Ramos (cell line): Measurements from ENCODE around the gene MINAR2.

ENCODE experiments used
- in situ Hi-C: fragments of 300-500 bp; cut with MboI; formaldehyde crosslinking; loops from one replicate; pipeline ENCODE4 v1.14.3; 2022; ENCODE audit warnings: low sequenced_read_pairs; ENCODE audit not compliant: unreplicated experiment

The MINAR2 gene, protein sequence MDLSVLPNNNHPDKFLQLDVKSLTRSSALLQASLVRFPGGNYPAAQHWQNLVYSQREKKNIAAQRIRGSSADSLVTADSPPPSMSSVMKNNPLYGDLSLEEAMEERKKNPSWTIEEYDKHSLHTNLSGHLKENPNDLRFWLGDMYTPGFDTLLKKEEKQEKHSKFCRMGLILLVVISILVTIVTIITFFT

DNA sequence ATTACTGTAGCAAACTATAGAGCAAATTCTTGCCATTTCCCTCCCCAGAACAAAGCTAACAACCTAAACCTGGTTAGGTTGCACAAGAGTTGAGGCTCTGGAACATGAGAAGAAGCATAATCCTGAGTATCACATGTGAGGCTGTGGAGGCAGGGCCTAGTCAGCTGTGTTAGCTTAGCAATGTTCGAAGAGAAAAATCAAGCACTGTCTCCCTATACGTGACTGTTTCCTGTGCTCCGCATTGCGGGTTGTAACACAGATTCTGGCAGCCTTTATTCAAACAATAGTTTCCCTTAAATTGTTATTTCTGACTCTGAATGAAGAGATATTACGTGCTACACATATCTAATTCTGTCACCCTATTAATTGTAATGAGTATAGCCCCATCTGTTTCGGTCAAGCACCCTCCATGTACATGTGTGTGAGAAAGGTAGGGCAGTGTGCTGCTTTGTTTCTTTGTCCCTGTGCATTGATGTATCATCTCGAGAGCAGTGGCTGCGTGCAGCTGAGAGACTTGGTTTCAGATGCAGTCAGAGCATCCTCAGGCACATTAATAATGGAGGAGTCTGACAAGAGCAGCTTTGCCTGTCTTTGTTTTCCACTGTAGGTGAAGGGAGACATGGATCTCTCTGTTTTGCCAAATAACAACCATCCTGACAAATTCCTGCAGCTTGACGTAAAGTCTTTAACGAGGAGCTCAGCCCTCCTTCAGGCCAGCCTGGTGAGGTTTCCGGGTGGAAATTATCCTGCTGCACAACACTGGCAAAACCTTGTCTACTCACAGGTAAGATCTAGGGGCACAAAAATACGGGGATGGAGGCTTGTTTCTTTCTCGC is at the start of gene MINAR2:
Gene MINAR2, plus strand, starts transcription at position 523 of the 836 bp plus-strand sequence. Its CDS starts 97 bp downstream, at position 620.
- in situ Hi-C loops = no loop called here

DNA sequence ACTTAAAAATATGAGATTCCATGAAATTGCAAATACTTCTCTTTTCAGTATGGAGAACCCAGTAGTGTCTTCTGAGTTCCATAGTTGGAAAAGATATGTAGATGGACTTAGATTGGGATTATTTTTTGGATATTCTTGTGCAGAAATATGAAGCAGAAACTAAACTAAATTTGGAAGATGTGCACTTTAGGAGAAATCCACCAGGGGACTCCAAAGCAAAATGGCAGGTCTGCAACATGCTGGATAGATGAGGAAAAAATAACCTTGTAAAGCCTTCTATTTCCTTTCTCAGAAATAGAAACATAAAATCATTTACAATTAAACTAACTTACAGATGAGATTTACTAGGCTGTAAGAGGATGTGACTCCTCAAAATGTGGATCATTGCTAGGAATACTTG is 49.2 kb upstream of the MINAR2 start:
- in situ Hi-C loops = no loop called here

DNA sequence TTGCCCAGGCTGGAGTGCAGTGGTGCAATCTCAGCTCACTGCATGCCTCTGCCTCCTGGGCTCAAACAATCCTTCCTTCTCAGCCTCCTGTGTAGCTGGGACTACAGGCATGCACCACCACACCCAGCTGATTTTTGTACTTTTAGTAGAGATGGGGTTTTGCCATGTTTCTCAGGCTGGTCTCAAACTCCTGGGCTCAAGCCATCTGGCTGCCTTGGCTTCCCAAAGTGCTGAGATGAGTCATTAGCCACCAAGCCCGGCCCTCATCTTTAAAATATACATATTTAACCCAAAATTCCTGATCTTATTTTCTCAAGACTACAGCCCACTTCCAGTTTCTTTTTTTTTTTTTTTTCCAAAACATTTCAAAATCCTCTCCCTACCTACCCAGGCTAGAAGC is 31.7 kb upstream of the MINAR2 start:
- in situ Hi-C loops = no loop called here

DNA sequence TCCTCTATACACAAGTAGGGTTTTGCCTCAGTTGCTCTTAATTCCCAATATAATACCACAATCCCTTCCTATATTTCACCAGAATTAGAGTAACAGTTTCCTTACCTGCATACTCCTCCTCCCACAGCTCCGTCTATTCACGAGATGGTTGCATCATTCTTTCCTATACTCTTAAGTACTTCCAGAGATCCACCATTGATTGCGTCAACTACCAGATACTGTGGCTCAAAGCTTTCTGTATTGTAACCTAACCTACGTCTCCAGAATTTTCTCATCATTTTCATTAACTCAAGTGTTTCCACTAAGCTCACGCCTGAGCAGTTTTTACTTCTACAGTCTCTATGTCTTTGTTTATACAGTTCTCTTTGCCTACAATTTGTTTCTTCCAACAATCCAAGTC is 31.2 kb upstream of the MINAR2 start:
- in situ Hi-C loops = no loop called here

DNA sequence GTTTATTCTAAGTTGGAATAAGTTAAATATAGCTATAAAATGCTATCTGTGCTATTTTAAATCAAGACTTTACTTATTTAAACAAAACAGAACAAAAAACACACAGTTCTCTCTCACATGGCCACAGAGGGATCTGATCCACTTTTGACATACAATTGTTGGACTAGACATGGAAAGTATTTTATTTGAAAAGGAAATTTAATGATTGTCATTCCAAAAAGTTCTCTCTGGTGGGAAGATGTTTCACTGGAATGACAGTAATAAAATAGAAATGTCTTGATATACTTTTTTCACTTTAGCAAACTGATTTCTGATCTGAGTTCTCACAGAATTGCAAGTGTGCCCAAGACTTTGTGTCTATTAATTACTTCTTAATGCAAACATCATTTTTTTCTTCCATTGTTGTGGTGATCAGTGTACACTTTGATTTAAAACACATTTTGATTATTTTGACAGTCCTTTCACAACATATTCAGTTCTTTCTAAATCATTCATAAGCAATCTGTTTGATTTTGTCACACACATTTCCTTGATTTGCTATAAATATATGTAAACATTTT is 30.1 kb upstream of the MINAR2 start:
- in situ Hi-C loops = no loop called here

DNA sequence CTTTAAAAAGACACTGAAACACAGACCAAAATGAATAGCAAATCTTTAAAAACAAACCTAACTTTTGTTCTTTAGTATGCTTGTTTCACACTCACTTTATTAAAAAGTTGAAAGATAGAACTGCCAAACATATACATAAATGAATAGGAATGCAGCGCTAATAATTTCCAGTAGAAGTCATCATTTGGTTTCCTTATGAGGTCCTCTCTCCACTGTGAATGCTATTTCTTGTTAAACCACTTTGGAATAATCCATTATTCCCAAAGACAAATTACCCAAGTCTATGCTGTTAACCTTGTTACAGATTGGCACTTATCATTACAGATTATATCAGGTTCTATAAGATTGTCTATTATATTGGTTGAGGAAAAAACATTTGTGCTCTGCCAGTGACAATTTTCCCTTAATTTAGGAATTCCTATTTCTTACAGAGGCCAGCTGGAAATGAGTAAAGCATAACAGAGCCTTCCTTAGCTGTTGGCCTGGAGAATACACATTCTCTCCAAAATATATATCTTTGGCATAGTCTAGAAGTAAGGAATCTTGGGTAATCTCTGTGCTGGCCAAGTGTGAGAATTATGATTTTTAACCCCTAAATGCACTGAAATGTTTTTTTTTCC is 29.3 kb upstream of the MINAR2 start:
- in situ Hi-C loops = no loop called here

DNA sequence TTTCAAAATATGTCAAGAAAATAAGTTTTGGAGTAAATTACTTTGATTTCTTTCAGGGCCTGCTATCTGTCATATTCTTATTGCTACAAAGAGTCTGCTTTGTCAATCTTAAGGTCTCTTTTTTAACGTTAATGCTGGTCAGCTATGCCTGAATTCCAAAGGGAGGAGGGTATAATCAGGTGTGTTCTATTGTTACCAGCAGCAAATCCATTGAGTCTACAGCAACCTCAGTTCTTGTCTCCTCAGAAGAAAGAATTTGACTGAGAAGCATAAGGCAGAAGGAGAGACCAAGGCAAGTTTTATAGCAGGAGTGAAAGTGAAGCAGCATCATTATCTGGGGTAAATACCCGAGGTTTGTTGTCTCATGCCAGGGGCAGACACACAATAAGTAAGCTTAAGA is 23.7 kb upstream of the MINAR2 start:
- in situ Hi-C loops = no loop called here

DNA sequence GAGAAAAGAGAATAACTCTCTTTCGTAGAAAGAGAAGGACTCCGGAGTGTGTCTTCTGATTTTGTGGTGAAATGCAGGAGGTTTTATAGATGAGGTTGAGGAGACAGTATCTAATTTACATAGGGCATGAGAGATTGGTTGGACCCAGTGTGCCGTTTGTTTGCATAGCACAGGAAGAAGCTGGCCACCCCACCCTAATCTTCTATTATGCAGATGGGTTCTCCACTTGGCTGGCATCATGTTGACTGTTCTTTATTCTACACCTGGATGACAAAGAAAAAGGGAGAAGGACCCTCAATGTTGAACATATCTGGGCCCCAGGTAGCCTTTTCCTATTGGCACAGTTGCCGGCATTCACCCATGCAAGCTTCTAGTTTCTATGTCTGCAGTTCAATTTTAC is 23.2 kb upstream of the MINAR2 start:
- in situ Hi-C loops = no loop called here

DNA sequence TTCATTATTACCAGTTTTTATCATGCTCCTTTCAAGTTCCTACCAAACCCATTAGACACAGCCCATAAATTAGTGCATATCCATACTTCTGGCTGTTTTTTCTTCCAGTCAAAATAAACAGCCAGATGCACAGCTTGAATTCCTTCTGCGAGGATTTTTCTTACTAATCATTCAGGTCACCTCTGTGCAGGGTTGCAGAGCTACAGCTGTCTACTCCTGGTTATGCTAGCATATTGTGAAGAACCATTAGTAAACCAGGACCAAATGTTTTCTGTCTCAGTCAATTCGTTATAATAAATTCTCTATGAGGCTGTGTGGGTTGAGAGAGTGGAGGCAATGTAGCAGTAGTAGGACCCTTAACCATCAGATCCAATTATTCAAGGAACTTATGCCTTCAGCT is 8.1 kb upstream of the MINAR2 start:
- in situ Hi-C loops = no loop called here

DNA sequence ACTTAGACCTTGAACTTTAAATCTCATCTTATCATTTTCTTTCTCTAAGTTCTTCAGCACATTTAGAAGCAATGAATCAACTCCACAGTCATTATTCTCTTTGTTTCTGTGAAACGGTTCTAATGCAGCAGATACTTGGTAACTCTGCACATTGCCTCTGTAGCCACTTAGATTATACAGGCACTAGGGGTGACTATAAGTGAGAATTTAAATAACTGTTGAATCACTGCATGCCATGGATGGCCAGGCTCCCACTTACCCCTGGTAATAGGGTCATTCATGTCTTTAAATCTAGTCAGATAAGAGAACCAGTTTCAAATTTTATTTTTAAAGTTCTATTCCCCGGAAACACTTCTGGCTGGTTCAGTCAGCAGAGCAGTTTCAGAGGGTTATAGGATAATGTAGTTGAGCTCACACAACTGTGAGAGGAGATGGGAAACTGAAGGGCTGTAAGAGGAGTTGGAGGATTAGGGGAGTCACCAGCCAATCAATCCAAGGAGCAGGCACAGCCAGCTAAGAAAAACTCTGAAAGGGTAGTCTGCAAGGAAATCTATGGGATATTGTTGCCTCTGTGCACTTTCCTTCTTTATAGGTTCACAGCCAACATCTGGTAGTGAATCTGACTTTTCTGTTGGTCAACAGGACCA is 4.2 kb upstream of the MINAR2 start:
- in situ Hi-C loops = no loop called here

DNA sequence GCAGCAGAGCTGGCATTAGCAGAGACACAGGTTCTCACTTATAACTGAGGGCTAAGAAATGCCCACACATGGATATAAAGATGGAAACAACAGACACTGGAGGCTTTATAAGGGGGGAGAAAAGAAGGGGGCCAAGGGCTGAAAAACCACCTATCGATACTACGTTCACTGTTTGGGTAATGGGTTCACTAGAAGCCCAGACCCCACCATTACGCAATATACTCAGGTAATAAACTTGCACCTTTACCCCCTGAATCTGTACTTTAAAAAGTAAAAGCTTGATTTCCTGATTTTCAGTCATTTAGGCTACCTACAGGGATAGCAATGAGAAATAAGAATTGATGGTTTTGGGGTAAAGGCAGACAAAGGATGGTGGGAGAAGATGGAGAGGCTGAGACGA is 1.9 kb upstream of the MINAR2 start:
- in situ Hi-C loops = no loop called here

DNA sequence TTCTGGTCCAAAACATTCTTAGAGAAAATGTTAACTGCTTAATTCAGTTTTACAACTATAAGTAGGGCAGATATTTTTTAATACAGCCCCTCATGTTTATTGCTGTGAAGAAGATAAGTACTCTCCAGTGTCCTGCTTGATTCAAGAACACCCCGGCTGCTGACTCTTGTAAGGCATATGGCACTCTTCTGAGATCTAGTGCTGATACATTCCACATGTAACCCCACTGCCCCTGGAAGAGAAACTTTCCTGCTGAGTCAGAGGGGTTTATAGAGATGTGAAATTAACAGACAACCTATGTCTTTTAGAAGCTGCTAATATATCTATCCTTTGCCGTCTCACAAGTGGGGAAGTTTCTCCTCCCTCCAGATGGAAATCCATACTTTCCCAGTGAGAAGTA is 1.0 kb upstream of the MINAR2 start:
- in situ Hi-C loops = no loop called here

DNA sequence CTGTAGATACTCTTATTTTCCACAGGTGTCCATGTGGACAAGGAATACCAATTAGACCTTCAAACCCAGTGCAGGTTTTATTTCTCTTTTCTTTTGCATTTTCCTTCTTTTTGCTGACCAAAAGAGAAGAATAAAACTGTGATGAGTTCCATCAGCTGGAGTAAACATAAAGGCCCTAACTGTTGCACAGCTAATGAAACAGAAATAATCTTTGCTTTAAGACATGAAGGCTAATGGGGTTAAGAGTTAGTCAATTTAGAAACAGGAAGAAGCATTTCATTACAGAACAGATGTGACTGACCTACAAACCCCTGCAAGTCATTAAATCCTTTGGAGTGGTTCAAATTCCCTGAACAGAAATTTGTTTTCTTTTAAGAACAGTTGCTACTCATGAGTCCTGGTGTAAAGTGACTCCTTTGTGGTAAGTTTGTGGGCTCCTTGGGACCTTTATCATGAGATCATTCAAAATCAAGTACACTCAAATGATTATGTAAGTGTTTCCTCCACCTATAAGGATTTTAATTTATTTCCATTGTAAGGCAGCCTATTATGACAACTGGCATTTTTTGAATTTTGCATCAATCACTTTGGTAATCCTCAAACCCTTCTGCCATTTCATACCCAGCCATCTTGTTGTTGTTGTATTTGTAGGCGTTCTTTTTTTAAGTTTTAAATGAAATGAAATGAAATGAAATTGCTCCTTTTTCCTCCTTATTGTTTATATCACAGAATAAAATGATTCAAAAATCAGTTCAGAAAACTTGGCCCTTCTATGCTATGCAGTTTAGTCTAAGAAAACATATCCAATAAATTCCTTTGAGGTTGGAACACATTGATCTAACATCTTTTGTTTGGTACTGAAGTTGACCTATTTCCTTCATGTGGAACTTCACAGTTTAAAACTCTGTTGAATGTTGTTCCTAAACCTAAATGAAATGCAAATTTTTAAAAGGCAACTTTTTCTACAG is 1.3 kb downstream of the MINAR2 start:
- in situ Hi-C loops = no loop called here

DNA sequence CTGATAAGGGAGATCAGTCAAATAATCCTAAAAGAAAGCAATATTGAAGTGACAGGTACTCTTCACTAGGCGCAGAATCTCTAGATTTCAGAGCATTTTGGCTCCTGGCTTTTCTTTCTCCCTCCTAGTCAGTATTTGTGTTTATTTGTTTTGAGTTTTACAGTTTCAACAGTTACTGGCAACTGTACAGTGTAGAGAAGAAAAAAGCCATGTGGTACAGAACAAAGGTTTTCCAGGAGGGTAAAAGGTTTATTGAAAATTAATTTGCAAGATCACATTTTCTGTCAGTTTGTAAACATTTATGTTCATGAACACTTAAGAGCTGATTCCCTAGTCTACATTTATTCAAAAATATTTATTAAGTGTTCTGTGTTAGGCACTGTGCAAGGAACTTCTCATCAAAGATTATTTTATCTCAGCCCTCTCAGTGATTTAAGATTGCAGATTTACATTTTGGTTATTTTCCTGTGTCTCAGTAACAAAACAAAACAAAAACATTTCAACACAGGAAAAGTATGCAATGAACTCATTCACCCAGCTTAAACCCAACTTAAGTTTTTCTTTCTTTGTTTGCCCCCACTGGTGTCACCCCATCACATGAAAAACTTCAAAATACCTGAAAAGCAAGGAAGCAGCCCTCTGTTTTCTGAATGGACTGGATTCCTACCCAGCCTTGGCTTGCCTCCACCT is 12.9 kb downstream of the MINAR2 start:
- in situ Hi-C loops = no loop called here

DNA sequence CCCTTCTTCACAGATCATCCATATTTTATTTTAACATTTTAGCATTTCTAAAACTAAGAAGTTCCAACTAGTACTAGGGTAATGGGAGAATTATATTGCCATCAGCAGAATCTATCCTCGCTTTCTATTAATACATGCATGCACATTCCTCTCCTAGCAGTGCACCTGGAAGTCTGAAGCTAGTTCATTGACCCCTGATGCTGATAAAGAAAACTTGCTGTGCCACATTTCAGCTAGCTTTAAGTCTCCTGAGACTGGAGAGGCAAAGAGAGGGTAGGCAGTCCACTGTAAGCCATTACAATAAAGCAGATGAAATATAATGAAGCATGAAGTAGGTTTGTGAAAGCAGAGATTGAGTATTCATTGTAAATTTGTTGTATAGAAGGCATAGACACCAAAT is 15.8 kb downstream of the MINAR2 start:
- in situ Hi-C loops = no loop called here

DNA sequence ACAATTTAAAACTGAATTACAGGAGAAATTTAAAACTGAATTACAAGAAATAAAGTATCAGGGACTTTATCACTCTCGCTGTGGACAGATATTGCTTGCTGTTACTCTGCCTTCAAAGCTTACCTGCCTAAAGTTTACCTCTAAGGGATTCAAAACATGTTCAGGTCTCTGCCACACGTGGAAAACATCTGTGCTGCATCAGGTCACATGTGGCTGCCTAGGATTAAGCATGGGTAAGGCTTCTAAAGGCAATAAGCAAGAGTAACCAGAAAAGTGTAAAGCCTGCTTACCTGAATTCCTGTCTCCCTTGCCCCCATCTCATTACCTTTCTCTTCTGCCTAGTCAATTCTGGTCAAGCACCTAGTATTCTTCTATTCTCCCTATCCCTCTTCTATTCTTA is 18.9 kb downstream of the MINAR2 start:
- in situ Hi-C loops = no loop called here

DNA sequence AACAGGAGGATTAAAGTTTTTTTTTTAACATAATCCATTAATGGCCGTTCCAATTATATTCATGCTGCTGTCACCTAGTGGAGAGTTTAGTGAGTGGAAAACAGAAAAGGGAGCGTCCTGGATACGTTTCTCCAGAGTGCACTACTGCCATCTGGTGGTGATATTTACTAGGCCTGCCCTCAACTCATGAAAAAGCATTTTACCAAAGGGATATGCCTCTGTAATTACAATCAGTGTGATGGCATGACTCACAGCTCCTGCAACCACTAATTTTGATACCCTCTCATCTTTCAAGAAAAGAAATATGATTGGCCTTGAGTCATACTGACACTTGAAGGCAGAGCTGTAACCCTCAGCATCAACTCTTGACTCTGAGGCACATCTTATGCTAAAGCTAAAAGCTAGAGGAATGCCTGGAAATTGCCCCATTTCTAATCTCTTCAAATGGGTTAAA is 20.1 kb downstream of the MINAR2 start:
- in situ Hi-C loops = no loop called here

DNA sequence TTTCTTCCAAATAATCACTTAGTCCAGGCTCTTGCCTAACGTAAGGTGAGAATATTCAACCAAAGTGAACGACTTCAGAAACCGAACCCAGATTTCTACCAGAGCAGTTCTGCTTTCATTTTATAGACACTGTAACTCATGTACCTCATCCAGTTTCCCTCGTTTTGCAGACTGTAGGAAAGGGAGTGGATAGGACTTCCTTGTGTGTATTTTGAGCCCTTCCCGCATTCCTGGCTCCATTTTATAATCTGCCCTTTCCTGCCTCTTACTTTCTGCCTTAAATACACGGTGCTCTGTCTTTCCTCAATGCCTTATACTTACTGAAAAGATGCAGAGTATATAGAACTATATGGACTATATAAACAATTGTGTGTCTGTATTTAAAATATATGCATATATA is 20.8 kb downstream of the MINAR2 start:
- in situ Hi-C loops = no loop called here
